GM12878 (cell line): ENCODE data around the gene CASR. TPM values are rescaled to one million over a fixed set of nuclear protein-coding genes. Genes with fewer than 3 reads are reported as not detected.

ENCODE experiments used
- BMI1 ChIP-seq: fragments of 450-650 bp; IDR thresholded peaks from 2 replicates; pipeline ENCODE4 v1.6.1; 2016; ENCODE audit warnings: mild to moderate bottlenecking, moderate library complexity, borderline replicate concordance
- CBX5 ChIP-seq: sonication (generic); IDR thresholded peaks from 2 replicates; pipeline ENCODE4 v1.6.1; 2016; ENCODE audit warnings: low read depth, moderate library complexity, mild to moderate bottlenecking, inconsistent platforms
- DPF2 ChIP-seq: fragments of 450-650 bp; IDR thresholded peaks from 2 replicates; pipeline ENCODE4 v1.6.1; 2017; ENCODE audit warnings: mild to moderate bottlenecking
- ETV6 ChIP-seq, 2 experiments: fragments of 450-650 bp in 1 of 2; IDR thresholded peaks in 1 of 2; conservative IDR thresholded peaks in 1 of 2; 2 replicates each; pipeline ENCODE4 v1.6.1; 2014; ENCODE audit warnings: antibody characterized with exemption in 1 of 2, borderline replicate concordance in 1 of 2, low read depth in 1 of 2, mild to moderate bottlenecking in 1 of 2, moderate library complexity in 1 of 2
- FOS ChIP-seq: IDR thresholded peaks from 3 replicates; pipeline ENCODE4 v1.6.1; 2011; ENCODE audit warnings: borderline replicate concordance; ENCODE audit not compliant: insufficient read length; ENCODE audit errors: extremely low read depth
- GABPA ChIP-seq: IDR thresholded peaks from 2 replicates; pipeline ENCODE4 v1.6.1; 2014; ENCODE audit warnings: antibody characterized with exemption, low read depth, mild to moderate bottlenecking, inconsistent platforms
- HDAC2 ChIP-seq: fragments of 200-600 bp; sonication (generic); IDR thresholded peaks from 2 replicates; pipeline ENCODE4 v1.6.1; 2017
- HDAC6 ChIP-seq: fragments of 200-600 bp; sonication (generic); IDR thresholded peaks from one replicate; pipeline ENCODE4 v1.8.0; 2017; ENCODE audit warnings: antibody characterized with exemption; ENCODE audit not compliant: unreplicated experiment
- JUNB ChIP-seq: IDR thresholded peaks from 2 replicates; pipeline ENCODE4 v1.6.1; 2016; ENCODE audit warnings: antibody characterized with exemption, mild to moderate bottlenecking
- MEF2B ChIP-seq: fragments of 450-650 bp; IDR thresholded peaks from 2 replicates; pipeline ENCODE4 v1.6.1; 2018; ENCODE audit warnings: mild to moderate bottlenecking, moderate library complexity; ENCODE audit not compliant: partially characterized antibody, poor library complexity, severe bottlenecking
- MTA3 ChIP-seq: IDR thresholded peaks from 2 replicates; pipeline ENCODE4 v1.6.1; 2012; ENCODE audit warnings: low read length, inconsistent platforms, borderline replicate concordance
- NFIC ChIP-seq: IDR thresholded peaks from 2 replicates; pipeline ENCODE4 v1.6.1; 2012; ENCODE audit warnings: low read depth, mild to moderate bottlenecking, inconsistent platforms, low read length, moderate library complexity
- POLR2AphosphoS2 ChIP-seq: IDR thresholded peaks from 2 replicates; pipeline ENCODE4 v1.6.1; 2011; ENCODE audit warnings: low read depth, mild to moderate bottlenecking, low read length, improper control_type of control experiment, moderate library complexity
- POLR2AphosphoS5 ChIP-seq: IDR thresholded peaks from 2 replicates; pipeline ENCODE4 v1.6.1; 2011; ENCODE audit warnings: mild to moderate bottlenecking, low read length, inconsistent platforms
- STAT1 ChIP-seq: fragments of 450-650 bp; conservative IDR thresholded peaks from 2 replicates; pipeline ENCODE4 v1.6.1; 2014; ENCODE audit warnings: antibody characterized with exemption, mild to moderate bottlenecking
- TCF7 ChIP-seq: IDR thresholded peaks from 2 replicates; pipeline ENCODE4 v1.6.1; 2014; ENCODE audit warnings: antibody characterized with exemption, borderline replicate concordance
- USF2 ChIP-seq: IDR thresholded peaks from 2 replicates; pipeline ENCODE4 v1.6.1; 2011; ENCODE audit warnings: low read depth, low read length, improper control_type of control experiment, borderline replicate concordance
- YBX1 ChIP-seq: fragments of 450-650 bp; IDR thresholded peaks from 2 replicates; pipeline ENCODE4 v1.6.1; 2016; ENCODE audit warnings: antibody characterized with exemption
- ZNF217 ChIP-seq: fragments of 450-650 bp; IDR thresholded peaks from 2 replicates; pipeline ENCODE4 v1.6.1; 2017; ENCODE audit warnings: antibody characterized with exemption, mild to moderate bottlenecking
- ZNF274 ChIP-seq: IDR thresholded peaks from one replicate; pipeline ENCODE4 v1.8.0; 2011; ENCODE audit not compliant: insufficient read length, insufficient read depth
- polyA plus RNA-seq, 11 experiments: library from polyadenylated mRNA; depleted of rRNA in 4 of 11; unstranded in 6 of 11; stranded (reverse) in 5 of 11; fragments of >200 nt; fragmentation: Nextera tagmentation in 4 of 11; fragmentation: Illumina TruSeq in 1 of 11; extraction: Ambion mirVana in 4 of 11; extraction: Trizol in 1 of 11; gene quantifications; 1 replicate in 1 of 11; 2 replicates in 10 of 11; pipeline versions ENCODE4 v1.2.1 to v1.2.3, GENCODE V29; 2011 to 2016; ENCODE audit warnings: inconsistent platforms in 2 of 11, missing spikeins in 2 of 11, low read depth in 1 of 11
- total RNA-seq, 4 experiments: library from RNA; depleted of rRNA in 3 of 4; stranded (reverse); fragments of >200 nt in 3 of 4; fragmentation: Illumina TruSeq in 1 of 4; extraction: Trizol in 1 of 4; gene quantifications; 2 replicates each; pipeline versions ENCODE4 v1.2.1 to v1.2.3, GENCODE V29; 2013 to 2021
- TF ChIP-seq, protein P1 (sequence below): IDR thresholded peaks from 2 replicates; pipeline ENCODE4 v1.6.1; 2012; ENCODE audit warnings: low read depth, low read length, improper control_type of control experiment
- TF ChIP-seq, protein P2 (sequence below): fragments of 450-650 bp; IDR thresholded peaks from 2 replicates; pipeline ENCODE4 v1.6.1; 2017; ENCODE audit warnings: mild to moderate bottlenecking, low read depth, inconsistent platforms; ENCODE audit not compliant: poor library complexity, severe bottlenecking
- TF ChIP-seq, protein P3 (sequence below): fragments of 450-650 bp; formaldehyde crosslinking; IDR thresholded peaks from 2 replicates; pipeline ENCODE4 v1.4.0; 2020; ENCODE audit warnings: mild to moderate bottlenecking, moderate library complexity

Gene CASR
- total and polyA plus RNA-seq, 10 of the 15 experiments (the other 5 are each of a cell fraction or from before 2014, with no cell fraction given) = 0.04 to 0.37 (median 0.11) TPM

DNA sequence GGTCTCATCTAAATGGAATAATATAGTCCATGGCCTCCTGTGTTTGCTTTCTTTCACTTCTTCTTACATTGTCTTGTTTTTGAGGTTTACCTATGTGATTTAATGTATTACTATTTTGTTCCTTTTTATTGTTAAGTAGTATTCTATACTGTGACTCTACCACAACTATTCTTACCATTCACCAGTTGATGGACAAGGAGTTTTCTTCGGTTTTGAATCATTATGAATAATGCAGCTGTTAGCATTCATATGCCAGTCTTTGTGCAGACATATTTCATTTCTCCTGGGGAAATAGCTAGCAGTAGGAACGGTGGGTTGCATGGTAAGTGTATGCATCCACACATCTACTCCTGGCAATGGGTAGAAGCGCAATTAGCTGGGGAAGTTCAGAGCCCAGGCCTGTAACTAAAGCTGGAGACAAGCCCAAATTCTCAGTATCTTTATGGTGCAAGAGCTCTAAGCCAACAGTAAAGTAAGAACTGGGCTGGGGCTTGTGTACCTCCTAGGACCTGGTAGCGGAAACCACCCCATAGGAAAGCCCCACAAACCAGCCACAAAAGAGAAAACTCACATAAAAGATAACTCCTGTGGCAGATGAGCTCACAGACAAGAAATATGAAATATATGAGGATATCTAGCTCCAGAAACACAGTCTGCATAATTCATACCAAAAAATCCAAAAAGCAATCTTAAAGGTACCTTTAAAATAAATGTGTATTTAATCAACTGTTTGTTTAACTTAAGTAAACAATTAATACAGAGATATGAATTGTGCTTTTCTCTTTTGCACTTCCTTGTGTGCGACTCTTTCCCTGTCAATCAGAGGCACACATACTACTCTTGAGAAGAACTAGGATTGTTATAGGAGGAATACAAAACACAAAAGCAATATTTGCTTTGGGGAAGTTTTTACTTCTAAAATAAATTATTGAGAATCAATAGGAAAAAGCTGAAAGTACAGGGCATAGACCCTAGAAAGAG lies 138.9 kb downstream of the CASR start (continued):
- TF ChIP-seq ZNF217 (0 out of 2 replicates have a peak, but pooled peaks have one; percentile 26), USF2 (no peak), NFIC (peak; percentile 73), MEF2B (peak; percentile 22), STAT1 (no peak), MTA3 (no peak), JUNB (peak; percentile 38), ETV6 (conservative IDR thresholded peaks at IDR 0.05 in 1 of 2, IDR thresholded peaks at IDR 0.05 in 1 of 2; ENCODE audit: borderline replicate concordance in 1 of 2, low read depth in 1 of 2) (no peak), CBX5 (0 out of 2 replicates have a peak, but pooled peaks have one; percentile 71), POLR2AphosphoS5 (0 out of 2 replicates have a peak, but pooled peaks have one; percentile 55), FOS (no peak), ZNF274 (no peak), BMI1 (no peak), POLR2AphosphoS2 (no peak), YBX1 (no peak), HDAC6 (no peak), TCF7 (0 out of 2 replicates have a peak, but pooled peaks have one; percentile 30), DPF2 (0 out of 2 replicates have a peak, but pooled peaks have one; percentile 29), HDAC2 (no peak), GABPA (0 out of 2 replicates have a peak, but pooled peaks have one; percentile 6)
- TF ChIP-seq, protein P1, sequence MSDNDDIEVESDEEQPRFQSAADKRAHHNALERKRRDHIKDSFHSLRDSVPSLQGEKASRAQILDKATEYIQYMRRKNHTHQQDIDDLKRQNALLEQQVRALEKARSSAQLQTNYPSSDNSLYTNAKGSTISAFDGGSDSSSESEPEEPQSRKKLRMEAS = no peak
- TF ChIP-seq, protein P2, sequence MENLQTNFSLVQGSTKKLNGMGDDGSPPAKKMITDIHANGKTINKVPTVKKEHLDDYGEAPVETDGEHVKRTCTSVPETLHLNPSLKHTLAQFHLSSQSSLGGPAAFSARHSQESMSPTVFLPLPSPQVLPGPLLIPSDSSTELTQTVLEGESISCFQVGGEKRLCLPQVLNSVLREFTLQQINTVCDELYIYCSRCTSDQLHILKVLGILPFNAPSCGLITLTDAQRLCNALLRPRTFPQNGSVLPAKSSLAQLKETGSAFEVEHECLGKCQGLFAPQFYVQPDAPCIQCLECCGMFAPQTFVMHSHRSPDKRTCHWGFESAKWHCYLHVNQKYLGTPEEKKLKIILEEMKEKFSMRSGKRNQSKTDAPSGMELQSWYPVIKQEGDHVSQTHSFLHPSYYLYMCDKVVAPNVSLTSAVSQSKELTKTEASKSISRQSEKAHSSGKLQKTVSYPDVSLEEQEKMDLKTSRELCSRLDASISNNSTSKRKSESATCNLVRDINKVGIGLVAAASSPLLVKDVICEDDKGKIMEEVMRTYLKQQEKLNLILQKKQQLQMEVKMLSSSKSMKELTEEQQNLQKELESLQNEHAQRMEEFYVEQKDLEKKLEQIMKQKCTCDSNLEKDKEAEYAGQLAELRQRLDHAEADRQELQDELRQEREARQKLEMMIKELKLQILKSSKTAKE = no peak
- TF ChIP-seq, protein P3, sequence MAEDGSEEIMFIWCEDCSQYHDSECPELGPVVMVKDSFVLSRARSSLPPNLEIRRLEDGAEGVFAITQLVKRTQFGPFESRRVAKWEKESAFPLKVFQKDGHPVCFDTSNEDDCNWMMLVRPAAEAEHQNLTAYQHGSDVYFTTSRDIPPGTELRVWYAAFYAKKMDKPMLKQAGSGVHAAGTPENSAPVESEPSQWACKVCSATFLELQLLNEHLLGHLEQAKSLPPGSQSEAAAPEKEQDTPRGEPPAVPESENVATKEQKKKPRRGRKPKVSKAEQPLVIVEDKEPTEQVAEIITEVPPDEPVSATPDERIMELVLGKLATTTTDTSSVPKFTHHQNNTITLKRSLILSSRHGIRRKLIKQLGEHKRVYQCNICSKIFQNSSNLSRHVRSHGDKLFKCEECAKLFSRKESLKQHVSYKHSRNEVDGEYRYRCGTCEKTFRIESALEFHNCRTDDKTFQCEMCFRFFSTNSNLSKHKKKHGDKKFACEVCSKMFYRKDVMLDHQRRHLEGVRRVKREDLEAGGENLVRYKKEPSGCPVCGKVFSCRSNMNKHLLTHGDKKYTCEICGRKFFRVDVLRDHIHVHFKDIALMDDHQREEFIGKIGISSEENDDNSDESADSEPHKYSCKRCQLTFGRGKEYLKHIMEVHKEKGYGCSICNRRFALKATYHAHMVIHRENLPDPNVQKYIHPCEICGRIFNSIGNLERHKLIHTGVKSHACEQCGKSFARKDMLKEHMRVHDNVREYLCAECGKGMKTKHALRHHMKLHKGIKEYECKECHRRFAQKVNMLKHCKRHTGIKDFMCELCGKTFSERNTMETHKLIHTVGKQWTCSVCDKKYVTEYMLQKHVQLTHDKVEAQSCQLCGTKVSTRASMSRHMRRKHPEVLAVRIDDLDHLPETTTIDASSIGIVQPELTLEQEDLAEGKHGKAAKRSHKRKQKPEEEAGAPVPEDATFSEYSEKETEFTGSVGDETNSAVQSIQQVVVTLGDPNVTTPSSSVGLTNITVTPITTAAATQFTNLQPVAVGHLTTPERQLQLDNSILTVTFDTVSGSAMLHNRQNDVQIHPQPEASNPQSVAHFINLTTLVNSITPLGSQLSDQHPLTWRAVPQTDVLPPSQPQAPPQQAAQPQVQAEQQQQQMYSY (CRISPR knock-in tag) = no peak
